ENCODE data around the gene SMAD2.
A peak's percentile ranks its signal among the peaks of the same experiment; 100 is the strongest.

Gene SMAD2

DNA sequence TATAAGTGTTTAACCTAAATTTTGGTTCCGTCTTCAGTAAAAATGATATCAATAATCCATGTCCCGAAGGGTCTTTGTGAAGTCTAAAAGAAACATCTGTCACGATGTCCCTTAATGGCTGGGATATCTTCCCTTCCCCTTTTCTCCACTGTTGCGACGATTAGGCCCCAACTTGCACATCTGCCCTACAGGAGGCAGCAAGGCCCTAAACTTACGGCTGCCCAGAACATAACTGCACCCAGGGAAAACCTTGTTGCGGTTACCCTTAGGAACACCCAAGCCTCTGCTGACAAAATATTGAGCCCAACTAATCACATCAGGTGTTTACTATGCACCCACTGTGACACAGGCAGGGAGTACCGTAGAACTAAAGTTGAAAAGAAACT is 1.3 kb upstream of the SMAD2 start:
- DNase-seq, result no peak

DNA sequence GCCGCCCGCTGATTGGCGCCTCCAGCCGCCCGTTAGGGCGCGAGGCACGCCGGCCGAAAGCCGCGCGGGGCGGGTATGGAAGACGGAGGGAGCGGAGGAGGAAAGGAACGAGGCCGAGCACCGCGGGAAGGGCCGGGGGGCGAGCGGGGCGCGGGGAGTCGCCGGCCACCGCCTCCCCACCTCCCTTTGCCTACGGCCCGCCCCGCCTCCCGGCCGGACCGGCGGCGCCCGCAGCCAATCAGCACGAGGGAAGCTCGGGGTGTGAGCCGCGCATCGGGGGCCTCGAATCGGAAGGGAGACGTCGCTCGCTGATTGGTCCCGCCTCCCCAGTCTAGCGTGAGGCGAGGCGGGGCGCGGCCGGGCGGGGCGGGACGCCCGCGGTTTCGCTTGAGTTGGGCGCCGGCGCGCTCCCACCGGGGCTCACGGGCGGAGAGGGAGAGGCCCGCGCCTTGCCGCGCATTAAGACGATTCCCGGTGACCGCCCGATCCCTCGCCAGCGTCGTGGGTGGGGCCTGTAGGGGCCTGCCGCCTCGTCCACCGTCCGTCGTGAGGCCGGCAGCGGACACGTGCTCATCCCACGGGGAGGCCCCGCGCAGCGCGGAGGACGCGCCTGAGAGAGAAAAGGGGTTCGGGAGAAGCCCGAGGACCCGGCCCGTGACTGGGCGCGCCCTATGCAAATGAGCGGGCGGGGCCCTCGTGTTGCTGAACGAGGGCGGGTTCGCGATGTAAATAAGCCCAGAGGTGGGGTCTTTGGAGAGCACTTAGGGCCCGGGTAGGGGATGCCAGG is 665 bp upstream of the SMAD2 start:
- DNase-seq, result peak; percentile 92

DNA sequence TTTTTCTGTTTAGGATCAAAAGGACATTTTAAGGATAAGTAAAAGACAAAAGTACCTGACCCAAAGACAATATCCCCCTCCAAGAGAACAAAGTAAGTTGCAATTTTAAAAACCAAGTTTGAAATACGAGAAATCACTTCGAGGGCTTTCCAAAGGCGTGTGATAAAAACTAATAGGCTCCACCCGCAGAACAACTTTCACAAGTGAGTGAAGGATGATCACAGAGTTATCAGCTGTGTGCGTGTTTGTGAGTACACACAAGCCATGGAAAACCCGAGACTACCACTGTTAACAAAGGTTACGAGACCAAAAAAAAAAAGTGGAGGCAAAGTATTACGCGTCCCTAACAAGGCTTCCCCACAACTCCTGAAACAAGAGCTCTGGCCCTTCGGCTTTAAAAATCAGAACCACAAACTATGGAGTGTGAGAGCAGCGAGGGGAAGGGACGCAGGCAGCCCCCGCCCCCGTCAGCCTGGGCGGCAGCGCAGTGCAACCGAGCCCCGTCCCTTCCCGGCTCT is 719 bp downstream of the SMAD2 start:
- no peak for DNase-seq

DNA sequence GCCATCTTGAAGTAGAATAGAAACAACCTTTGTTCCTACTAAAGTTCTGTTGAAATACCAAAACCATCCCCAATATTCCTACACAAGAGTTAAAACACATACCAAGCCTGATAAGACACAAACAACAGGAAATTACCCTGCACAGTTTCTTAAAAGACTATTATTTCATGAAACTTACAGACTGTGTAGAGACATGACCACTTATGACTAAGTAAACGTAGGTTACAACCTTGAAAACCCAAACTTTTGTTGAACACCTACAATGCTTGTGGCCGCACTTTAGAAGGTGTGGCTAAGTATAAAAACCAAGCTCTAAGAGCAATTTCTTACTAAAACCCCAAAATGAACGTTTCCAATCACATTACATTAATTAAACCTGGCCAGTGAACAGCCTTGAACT is 2.0 kb downstream of the SMAD2 start:
- DNase-seq, result no peak

DNA sequence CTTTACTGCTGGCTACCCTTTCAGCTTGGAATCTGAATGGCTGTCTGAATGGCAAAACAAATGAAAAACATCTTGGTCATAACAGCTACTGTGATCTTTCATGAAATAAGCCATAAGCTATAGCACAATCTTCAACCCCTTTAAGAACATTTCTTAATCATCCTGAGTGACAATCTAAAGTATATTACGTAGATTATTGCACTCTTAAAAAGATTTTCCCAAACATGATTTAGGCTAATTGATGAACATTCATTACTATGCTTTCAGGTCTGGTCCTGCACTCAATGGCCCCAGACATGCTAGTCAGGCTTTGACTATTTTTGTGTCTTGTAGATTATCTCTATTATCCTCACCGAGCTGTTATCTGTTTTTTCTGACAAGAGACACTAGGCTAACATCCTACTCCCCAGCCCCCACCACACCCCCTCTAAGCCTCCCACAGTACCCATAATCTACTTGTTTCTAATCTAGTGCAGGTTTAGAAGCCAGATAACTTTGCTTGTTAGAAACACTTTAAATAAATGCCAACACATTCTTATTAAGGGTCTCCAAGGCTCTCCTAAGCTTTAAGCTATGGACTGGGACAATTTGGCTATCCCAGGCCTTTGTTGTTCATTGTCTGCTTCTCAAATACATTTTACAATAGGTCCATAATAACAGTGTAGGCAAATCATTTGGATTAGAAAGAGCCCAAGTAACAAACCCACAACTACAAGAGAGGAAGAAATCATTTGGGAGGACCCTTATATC is 4.2 kb downstream of the SMAD2 start:
- no peak for DNase-seq

DNA sequence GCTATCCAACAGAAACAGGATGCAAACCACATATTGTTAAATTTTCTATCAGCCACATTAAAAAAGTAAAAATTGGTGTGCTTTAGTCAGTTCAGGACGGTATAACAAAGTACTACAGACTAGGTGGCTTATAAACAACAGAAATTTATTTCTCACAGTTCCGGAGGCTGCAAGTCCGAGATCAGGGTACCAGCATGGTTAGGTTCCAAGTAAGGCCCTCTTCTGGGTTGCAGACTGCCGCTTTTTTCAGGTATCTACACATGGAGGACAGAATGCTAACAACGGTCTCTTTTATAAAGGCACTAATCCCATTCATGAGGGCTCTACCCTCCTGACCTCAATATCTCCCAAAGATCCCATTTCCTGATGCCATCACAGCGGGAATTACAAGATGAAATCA is 10.5 kb downstream of the SMAD2 start:
- DNase-seq, result no peak

DNA sequence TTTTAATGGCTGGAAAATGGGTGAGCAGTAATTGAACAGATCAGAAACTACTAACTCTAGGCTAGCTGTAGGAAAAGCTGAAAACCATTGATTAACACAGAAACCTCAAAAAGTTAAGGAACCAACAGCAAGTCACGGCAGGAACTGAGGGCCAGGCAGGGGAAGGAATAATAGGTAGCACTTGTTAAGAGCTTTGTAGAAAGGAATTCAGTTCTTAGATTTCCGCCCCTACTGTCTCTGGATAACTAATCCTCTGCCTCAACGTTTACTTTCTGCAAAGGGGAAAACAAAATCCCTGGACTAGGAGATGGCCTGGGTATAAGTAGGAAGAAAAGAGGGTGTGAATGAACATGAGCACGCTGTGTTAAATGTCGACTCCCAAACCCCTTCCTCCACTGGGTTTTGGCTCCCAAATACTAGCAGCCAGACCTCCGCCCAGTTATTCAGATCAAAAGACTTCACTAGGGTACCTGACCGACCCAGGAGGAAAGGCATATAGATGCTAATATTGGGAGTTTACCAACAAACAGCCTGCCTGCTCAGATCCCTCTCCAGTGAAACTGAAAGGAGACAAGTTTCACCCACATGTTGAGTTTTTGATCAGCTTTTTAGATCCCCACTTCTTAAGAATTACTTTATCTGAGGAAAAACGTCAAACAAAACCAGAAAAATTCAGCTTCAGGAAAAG is 12.4 kb downstream of the SMAD2 start:
- no peak for DNase-seq

DNA sequence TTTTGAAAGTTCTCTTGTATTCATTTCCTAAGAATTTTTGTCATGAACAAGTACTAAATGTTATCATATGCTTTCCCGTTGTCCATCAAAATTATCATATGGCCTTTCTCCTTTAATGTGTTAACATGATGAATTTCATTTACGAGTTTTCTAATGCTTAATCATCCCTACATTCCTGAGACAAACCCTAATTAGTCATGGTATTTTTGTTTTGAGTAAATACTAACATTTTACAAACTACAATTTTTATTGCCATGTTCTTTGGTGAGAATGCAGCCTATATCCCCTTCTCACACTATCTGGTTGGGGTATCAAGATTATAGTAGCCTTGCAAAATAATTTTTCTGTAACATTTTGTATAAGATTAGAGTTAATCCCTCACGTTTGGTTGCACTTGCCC is 14.5 kb downstream of the SMAD2 start:
- no peak for DNase-seq

DNA sequence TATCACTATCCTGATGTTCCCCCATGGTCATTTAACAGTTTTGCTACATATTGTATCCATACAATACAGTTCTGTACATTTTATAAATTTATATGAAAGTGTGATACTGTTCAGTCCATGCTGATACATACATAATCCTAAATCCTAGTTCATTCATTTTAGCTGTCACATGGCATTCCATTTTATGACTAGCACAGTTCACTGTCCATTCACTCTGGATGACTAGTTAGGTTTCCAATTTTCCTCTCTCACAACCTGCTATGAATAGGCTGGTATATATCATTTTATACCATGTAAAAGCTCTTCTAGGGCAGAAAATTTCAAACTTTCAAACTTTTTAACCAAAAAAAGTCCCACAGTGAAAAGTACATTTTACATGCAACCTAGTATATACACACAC is 15.2 kb downstream of the SMAD2 start:
- no peak for DNase-seq

DNA sequence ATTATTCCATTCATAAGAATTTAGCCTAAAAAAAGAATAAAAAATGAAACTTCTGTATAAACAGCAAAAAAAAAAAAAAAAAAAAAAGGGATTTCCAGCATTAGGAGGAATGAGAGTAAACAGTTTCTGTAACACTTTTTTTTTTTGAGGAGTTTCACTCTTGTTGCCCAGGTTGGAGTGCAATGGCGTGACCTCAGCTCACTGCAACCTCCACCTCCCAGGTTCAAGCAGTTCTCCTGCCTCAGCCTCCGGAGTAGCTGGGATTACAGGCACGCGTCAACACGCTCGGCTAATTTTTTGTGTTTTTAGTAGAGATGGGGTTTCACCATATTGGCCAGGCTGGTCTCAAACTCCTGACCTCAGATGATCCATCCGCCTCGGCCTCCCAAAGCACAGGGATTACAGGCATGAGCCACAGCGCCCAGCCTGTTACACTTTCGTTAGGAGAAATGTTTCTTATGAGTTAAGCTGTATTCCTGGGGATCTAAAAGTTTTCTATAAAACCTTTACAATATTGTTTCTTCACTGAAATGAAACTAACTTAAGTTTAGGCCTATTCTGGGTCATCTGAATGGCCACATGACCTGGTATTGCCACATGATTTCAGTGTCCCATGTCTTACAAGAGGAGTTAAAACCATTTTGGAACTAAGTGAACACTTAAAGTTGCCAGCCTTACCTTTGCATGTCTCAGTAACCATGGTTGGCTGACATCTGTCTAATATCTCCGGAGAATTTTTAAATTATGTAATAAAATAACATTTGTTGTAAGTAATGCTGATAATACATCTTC is 17.5 kb downstream of the SMAD2 start:
- no peak for DNase-seq

DNA sequence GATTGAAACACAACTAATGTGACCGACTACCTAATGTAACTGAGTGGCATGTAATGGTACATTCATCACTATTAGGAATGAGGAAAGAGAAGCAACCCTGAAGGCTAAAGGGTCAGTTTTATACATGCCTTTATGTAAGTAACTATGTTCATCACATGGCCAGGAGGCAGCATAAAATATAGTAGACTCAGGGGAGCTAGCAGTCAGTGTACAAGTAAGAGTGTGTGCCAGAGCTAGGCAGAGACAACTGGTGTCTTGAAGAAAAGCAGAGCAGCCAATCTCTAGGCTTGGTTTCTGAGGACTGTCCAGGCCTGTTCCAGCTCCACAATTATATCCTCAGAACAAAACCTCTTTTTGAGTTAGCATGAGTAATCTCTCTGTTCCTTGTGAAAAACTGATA is 18.1 kb downstream of the SMAD2 start:
- no peak for DNase-seq

DNA sequence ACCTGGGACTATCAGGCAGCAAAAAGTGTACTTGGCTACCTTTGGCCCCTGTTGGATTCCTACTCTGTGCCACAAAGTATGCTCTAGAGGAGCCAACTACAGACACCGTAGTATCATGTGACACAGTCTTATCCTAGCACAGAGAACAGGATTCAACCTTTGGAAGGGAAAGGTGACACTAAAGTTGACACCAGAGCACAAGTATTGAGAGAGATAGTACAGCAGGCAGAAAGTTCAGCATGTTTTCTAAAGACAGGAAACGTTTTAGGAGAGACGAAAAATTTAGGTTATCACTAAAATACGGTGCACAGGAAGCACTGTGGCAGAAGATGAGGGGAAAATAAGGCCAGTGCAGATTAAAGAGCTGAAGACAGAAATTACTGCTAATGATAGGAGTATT is 18.6 kb downstream of the SMAD2 start:
- no peak for DNase-seq

DNA sequence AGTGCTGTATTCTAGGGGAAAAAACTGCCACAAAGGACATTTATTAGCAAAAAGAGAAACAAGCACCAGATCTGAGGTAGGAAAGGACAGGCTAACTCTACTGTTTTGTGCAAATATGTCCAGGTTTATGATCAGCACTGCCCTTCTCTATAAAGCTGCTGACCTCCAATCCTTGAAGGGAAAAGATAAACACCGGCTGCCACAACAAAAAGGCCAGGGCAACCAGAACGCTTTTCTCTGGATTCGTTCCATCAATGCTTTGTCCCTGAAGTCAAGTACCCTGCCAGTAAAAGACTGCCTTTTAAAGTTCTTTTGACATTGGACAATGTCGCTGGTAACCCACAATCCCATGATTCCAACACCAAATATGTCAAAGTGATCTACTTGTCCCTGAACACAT is 21.0 kb downstream of the SMAD2 start:
- DNase-seq, result peak; percentile 50

DNA sequence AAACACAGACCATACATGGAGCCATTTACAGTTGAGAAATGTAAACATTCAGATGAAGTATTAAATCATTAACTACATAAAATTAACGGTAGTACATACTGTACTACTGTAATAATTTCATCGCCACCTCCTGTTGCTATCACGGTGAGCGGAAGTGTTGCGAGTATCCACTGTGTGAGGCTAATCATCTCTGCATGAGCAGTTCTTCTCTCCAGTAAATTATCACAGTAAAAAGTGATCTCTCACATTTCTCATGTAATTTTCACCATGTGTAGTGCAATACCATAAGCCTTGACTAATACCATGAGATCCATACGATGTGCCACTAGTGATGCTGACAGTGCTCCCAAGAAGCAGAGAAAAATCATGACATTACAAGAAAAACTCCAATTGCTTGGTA is 21.9 kb downstream of the SMAD2 start:
- no peak for DNase-seq

DNA sequence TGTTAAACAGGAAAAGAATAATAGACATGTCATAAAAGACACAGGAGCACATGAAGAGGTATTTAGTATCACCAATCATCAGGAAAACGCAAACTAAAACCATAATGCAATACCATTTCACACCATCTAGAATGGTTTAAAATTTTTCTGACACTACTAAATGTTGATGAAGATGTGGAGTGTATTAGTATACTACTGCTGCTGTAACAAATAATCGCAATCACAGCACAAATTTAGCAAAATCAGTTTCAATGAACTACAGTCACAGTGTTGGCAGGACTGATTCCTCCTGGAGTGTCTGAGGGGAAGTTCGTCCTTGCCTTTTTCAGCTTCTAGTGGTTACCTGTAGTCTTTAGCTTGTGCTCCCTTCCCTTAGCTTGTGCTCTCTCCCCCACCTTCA is 24.1 kb downstream of the SMAD2 start:
- no peak for DNase-seq

DNA sequence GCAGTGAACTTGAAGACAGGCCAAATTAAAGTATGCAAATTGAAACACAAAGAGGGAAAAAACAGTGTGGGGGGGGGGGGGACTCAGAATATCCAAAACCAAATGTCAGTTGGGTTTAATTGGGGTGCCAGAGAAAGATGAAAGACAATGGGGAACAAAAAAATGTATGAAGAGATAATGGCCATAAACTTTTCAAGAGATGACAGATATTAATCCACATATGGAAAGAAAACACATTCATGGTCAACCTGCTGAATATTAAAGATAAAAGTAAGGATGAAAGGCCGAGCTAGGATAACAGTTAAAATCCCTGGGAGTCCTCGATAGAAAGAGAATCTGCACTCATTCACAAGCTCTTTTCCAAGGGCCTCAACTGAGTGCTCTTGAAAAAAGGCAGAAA is 26.6 kb downstream of the SMAD2 start:
- DNase-seq, result no peak

DNA sequence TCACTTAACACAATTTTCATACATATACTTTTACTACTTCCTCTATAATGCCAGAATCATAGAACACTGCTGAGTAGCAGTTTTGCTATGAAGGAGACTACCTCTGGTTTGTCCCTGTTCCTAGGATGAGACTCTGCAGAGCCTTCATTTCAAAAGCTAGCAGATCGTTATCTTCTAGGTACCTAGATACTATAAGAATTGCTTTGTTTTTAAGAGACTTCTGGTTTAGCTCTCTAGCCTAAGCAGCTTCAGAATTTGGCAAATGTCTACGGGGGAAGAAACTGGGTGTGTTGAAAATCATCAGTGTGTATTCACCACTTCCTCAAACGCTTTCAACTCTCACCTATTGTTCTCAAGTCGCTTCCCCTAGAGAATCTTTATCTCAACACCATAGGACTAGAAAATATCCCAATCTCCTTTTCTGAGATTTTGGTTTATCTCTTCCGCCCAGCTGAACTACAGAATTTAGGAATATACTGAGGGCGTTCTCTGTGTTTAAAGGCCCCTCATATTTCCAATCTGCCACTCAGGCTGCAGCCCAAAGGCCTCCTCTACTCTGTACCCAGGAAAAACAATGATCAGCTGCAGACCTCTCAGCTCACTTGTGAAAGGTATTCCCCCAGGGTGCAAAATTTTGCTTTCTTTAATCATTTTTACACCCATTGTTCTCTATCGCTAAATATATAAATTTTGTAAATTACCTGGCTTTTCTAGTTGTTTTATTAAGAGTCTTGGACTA is 28.7 kb downstream of the SMAD2 start:
- no peak for DNase-seq

DNA sequence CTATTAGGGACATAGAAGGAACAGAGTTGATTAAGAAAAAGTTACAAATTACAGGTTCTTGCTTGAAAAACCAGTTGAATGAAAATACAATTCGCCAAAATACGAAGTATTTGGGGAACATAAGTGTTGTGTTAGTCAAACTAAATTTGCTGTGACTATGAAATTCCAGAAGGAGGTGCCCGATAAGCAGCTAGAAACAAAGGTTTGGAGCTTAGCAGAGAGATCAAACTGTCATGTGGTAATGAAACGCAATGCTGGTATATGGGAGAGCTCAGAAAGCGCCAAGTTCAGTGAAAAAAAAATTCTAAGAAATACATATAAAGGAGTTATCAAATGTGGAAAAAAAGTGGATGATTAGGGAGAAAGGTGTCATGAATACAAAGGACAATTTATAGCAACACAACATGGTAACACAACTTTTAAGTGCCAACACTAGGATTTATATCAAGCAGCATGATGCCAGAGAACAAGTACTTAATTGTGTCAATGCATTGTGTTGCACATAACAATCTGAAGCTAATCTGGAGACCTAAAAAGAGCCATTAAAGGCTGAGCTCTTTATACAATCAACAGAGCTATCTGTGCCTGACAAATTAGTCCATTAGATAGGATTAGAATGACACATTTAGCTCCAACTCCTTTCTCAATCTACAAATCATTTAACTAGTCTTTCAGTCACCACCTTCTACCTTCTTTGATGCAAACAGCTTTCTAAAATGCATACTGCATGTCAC is 31.2 kb downstream of the SMAD2 start:
- no peak for DNase-seq

DNA sequence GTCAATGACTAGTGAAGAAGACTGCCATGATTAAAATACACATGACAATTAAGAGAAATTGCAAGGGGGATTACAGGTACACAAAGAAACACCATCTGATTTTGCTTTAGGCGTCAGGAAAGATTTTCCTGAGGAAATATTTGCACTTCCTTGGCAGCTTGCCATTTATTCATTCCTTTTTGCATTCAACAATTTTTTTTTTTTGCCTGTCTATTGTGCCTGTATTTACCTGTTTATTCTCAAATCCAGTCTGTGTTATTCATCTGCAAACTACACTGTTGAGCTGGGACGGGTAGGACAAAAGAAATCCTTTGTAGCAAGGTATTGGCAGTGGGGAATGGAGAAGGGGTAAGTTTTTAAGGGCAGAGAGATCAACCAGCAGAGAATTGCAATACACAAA is 31.8 kb downstream of the SMAD2 start:
- DNase-seq, result peak; percentile 51

DNA sequence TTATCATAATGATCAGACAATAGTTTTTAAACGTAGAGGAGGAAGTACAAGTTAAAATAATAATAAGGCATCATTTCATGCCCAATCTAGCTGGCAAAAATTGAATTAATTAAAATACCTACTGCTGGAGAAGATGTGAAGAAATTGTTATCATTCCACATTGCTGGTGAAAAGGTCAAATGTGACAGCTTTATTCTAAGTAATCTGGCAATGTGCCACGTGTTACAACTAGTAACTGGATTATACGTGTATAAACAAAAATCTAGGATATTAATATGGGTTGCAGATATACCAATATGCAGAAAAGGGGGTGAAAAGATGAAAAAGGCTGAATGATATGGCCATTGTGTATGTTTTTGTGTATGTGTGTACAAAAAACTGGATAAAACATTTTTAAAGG is 32.4 kb downstream of the SMAD2 start:
- no peak for DNase-seq

DNA sequence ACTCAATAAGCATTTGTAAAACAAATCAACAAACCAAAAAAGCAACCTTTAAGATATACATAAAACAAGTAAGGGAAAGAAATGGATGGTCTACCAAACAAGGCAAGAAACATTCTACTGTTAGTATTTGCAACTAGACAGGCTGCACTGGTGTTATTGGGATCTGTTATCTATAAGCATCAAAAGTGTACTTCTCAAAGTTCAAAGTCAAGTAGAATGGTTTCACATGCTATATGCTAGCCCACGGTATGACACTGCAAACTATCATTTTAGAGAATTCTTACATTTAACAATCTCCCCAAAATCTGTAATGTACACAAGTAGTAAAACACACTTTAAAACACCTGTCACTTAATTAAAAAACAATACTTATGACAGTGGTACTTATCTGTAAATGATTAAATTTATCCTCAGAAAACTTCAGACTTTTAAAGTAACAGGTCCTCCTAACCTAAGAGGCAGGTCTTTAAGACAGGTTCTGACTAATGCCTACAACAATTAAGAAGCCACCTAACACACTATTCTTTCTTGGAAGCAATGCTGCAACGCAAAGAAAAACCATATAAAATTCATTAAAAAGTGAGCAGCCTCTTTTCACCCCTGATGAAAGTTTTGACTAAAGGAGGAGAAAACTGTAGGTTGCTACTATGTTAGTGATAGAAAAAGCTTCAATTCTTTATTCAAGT is 34.8 kb downstream of the SMAD2 start:
- DNase-seq, result no peak

All from NCI-H2029 (cell line).